Astrocyte (in vitro differentiated cells and primary cell): Measurements from ENCODE around the gene THSD7B.

Experiments used
- EZH2 ChIP-seq: IDR thresholded peaks from 2 replicates; pipeline ENCODE4 v1.6.1; 2012; ENCODE audit warnings: mild to moderate bottlenecking, low read length, inconsistent platforms; ENCODE audit not compliant: insufficient read depth
- TF ChIP-seq, protein P1 (sequence below): IDR thresholded peaks from 2 replicates; pipeline ENCODE4 v1.5.1; 2011; ENCODE audit warnings: low read depth, mild to moderate bottlenecking, inconsistent platforms, low read length, moderate library complexity; ENCODE audit not compliant: insufficient read depth

DNA sequence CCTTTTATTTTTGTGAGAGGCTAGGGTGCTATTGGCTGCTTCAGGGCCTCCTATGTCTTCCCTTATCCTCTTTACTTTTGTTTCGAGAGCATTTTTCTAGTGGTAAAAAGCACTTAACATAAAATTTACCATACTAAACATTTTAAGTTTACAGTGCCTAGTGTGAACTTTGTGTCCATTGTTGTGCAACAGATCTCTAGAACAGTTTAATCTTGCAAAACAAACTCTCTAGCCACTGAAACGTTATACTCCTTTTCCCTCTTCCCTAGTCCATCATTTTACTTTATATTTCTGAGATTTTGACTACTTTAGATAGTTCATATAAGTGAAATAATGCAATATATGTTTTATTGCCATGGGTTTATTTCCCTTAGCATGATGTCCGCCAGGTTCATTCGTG lies 580.6 kb downstream of the THSD7B start:
- TF ChIP-seq, protein P1, sequence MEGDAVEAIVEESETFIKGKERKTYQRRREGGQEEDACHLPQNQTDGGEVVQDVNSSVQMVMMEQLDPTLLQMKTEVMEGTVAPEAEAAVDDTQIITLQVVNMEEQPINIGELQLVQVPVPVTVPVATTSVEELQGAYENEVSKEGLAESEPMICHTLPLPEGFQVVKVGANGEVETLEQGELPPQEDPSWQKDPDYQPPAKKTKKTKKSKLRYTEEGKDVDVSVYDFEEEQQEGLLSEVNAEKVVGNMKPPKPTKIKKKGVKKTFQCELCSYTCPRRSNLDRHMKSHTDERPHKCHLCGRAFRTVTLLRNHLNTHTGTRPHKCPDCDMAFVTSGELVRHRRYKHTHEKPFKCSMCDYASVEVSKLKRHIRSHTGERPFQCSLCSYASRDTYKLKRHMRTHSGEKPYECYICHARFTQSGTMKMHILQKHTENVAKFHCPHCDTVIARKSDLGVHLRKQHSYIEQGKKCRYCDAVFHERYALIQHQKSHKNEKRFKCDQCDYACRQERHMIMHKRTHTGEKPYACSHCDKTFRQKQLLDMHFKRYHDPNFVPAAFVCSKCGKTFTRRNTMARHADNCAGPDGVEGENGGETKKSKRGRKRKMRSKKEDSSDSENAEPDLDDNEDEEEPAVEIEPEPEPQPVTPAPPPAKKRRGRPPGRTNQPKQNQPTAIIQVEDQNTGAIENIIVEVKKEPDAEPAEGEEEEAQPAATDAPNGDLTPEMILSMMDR = no peak
- no peak for TF ChIP-seq EZH2
